A549 (cell line): ENCODE results near the gene GATA2. TPM values are rescaled to one million over a fixed set of nuclear protein-coding genes. Genes with fewer than 3 reads are reported as not detected.

ENCODE experiments used
- ATAC-seq, 2 experiments: fragments of 200-7000 bp in 1 of 2; fragments of >200 bp in 1 of 2; cut with Nextera tagmentation in 1 of 2; cut with Tn5 transposase in 1 of 2; 3 replicates each; pipeline versions ENCODE4 v1.8.0 to v1.9.1; 2018 to 2020; ENCODE audit warnings: mild to moderate bottlenecking in 1 of 2, moderate library complexity in 1 of 2
- CTCF ChIA-PET: fragments of 300-600 bp; sonication (Branson Sonifier 250); formaldehyde crosslinking; extraction: SDS; loops from one replicate; lab custom pipeline; 2021; ENCODE audit warnings: antibody characterized with exemption, inconsistent platforms; lab: Yijun Ruan, JAX
- POLR2A ChIA-PET: fragments of 350-600 bp; formaldehyde crosslinking; extraction: SDS; loops from one replicate; lab custom pipeline; 2021; ENCODE audit warnings: antibody characterized with exemption, inconsistent platforms; lab: Yijun Ruan, JAX
- DNase-seq, 2 experiments: peaks; one replicate each; pipeline versions ENCODE4 v3.0.0 to v3.0.0-alpha.2; 2011 to 2016; ENCODE audit warnings: low read depth in 1 of 2, low spot score in 1 of 2
- FAIRE-seq: peaks from 2 replicates; lab custom pipeline; 2011; peaks lifted over from hg19 to GRCh38; lab: Jason Lieb, UNC
- H3K27ac ChIP-seq, 2 experiments: fragments of >200 bp; sonication (Bioruptor Twin); formaldehyde crosslinking; 3 replicates each; pipeline ENCODE4 v1.5.1; 2016 to 2017
- H3K4me1 ChIP-seq: fragments of >200 bp; sonication (Bioruptor Twin); formaldehyde crosslinking; 3 replicates; pipeline ENCODE4 v1.6.1; 2016
- H3K4me2 ChIP-seq: fragments of >200 bp; sonication (Bioruptor Twin); formaldehyde crosslinking; 3 replicates; pipeline ENCODE4 v1.6.1; 2016
- H3K4me3 ChIP-seq: fragments of >200 bp; sonication (Bioruptor Twin); formaldehyde crosslinking; 3 replicates; pipeline ENCODE4 v1.5.1; 2016
- H3K9me3 ChIP-seq: fragments of >200 bp; sonication (Bioruptor Twin); formaldehyde crosslinking; 3 replicates; pipeline ENCODE4 v1.6.1; 2016
- BHLHE40 ChIP-seq: IDR thresholded peaks from 2 replicates; pipeline ENCODE4 v1.6.1; 2012; ENCODE audit warnings: low read depth, low read length, inconsistent platforms
- CBX8 ChIP-seq: fragments of 200-600 bp; sonication (generic); IDR thresholded peaks from 2 replicates; pipeline ENCODE4 v1.6.1; 2016
- FOSB ChIP-seq: fragments of 250-450 bp; sonication (Bioruptor Pico); IDR thresholded peaks from 2 replicates; pipeline ENCODE4 v1.5.0; 2020; ENCODE audit warnings: mild to moderate bottlenecking, moderate library complexity
- FOSL2 ChIP-seq, 2 experiments: fragments of 450-650 bp in 1 of 2; fragments of >200 bp in 1 of 2; sonication (Bioruptor Twin) in 1 of 2; formaldehyde crosslinking; IDR thresholded peaks; 2 replicates each; pipeline versions ENCODE4 v1.5.0 to v1.6.1; 2016 to 2020; ENCODE audit warnings: mild to moderate bottlenecking in 1 of 2, moderate library complexity in 1 of 2
- FOXS1 ChIP-seq: fragments of 250-450 bp; sonication (Bioruptor Pico); IDR thresholded peaks from 2 replicates; pipeline ENCODE4 v1.5.0; 2020; ENCODE audit warnings: mild to moderate bottlenecking, moderate library complexity
- HEYL ChIP-seq: fragments of 250-450 bp; sonication (Bioruptor Pico); IDR thresholded peaks from 2 replicates; pipeline ENCODE4 v1.8.0; 2021; ENCODE audit warnings: mild to moderate bottlenecking, moderate library complexity
- MAX ChIP-seq: IDR thresholded peaks from 2 replicates; pipeline ENCODE4 v1.6.1; 2012
- NR3C1 ChIP-seq: fragments of >200 bp; sonication (Bioruptor Twin); formaldehyde crosslinking; IDR thresholded peaks from 3 replicates; pipeline ENCODE4 v1.6.1; 2017
- PHF8 ChIP-seq: fragments of 200-600 bp; sonication (generic); IDR thresholded peaks from 2 replicates; pipeline ENCODE4 v1.6.1; 2016; ENCODE audit warnings: low read depth, mild to moderate bottlenecking, antibody characterized with exemption, moderate library complexity, borderline replicate concordance
- POLR2A ChIP-seq: IDR thresholded peaks from 2 replicates; pipeline ENCODE4 v1.6.1; 2012; ENCODE audit warnings: mild to moderate bottlenecking, low read length
- RCOR1 ChIP-seq: fragments of 150-350 bp; IDR thresholded peaks from 2 replicates; pipeline ENCODE4 v1.6.1; 2014; ENCODE audit warnings: antibody characterized with exemption, low read length, low read depth
- RFX5 ChIP-seq: fragments of 450-650 bp; IDR thresholded peaks from 2 replicates; pipeline ENCODE4 v1.7.1; 2014; ENCODE audit warnings: antibody characterized with exemption, mild to moderate bottlenecking, moderate library complexity
- ZFP36 ChIP-seq: fragments of 450-650 bp; IDR thresholded peaks from 2 replicates; pipeline ENCODE4 v1.6.1; 2014; ENCODE audit warnings: borderline replicate concordance; ENCODE audit not compliant: partially characterized antibody
- WGBS: methylation state at CpG from one replicate; pipeline ENCODE4 v1.1.6; 2017; ENCODE audit errors: missing lambda C conversion rate; 5-methylcytosine and 5-hydroxymethylcytosine counted together
- polyA plus RNA-seq, 4 experiments: library from polyadenylated mRNA; depleted of rRNA in 3 of 4; stranded (reverse); fragments of >200 nt; fragmentation: RNase III in 1 of 4; extraction: RNeasy Plus Mini Kit Qiagen cat#74134 plus additional on column Dnase treatment in 1 of 4; gene quantifications; 2 replicates in 3 of 4; 3 replicates in 1 of 4; pipeline ENCODE4 v1.2.3, GENCODE V29; 2011 to 2017
- TF ChIP-seq, protein P1 (sequence below): fragments of 200-600 bp; sonication (generic); IDR thresholded peaks from 2 replicates; pipeline ENCODE4 v1.6.1; 2016; ENCODE audit warnings: antibody characterized with exemption, mild to moderate bottlenecking, moderate library complexity
- TF ChIP-seq, protein P2 (sequence below): fragments of 250-450 bp; sonication (Bioruptor Pico); IDR thresholded peaks from 2 replicates; pipeline ENCODE4 v1.5.0; 2020; ENCODE audit warnings: low read depth, mild to moderate bottlenecking, moderate library complexity
- TF ChIP-seq, protein P3 (sequence below): fragments of >200 bp; sonication (Bioruptor Twin); formaldehyde crosslinking; IDR thresholded peaks from 3 replicates; pipeline ENCODE4 v1.6.1; 2016

Gene GATA2
- polyA plus RNA-seq, 2 of the 4 experiments (the other 2 are of a cell fraction): 0.68 to 4.9 TPM

GRCh38 chr3:128461731-128462130 lies 31.3 kb downstream of the GATA2 start:
- DNase-seq (no peak), FAIRE-seq (no peak), ATAC-seq (peak in 1 of 2 experiments; percentile 50; a peak in 3 of 6 replicates)
- Histone ChIP-seq H3K4me3 (no peak overlapping the region), H3K4me1 (no peaks in the 10 kb centered on the region), H3K27ac (no peak overlapping the region), H3K4me2 (no peak overlapping the region), H3K9me3 (no peaks in the 10 kb centered on the region)
- TF ChIP-seq RFX5: no peak
- TF ChIP-seq RCOR1: no peak
- no peak for TF ChIP-seq ZFP36
- TF ChIP-seq FOSL2 (IDR thresholded peaks at IDR 0.05): no peak
- TF ChIP-seq FOSL2 (CRISPR knock-in tag; IDR thresholded peaks at IDR 0.05): no peak
- TF ChIP-seq, protein P1, sequence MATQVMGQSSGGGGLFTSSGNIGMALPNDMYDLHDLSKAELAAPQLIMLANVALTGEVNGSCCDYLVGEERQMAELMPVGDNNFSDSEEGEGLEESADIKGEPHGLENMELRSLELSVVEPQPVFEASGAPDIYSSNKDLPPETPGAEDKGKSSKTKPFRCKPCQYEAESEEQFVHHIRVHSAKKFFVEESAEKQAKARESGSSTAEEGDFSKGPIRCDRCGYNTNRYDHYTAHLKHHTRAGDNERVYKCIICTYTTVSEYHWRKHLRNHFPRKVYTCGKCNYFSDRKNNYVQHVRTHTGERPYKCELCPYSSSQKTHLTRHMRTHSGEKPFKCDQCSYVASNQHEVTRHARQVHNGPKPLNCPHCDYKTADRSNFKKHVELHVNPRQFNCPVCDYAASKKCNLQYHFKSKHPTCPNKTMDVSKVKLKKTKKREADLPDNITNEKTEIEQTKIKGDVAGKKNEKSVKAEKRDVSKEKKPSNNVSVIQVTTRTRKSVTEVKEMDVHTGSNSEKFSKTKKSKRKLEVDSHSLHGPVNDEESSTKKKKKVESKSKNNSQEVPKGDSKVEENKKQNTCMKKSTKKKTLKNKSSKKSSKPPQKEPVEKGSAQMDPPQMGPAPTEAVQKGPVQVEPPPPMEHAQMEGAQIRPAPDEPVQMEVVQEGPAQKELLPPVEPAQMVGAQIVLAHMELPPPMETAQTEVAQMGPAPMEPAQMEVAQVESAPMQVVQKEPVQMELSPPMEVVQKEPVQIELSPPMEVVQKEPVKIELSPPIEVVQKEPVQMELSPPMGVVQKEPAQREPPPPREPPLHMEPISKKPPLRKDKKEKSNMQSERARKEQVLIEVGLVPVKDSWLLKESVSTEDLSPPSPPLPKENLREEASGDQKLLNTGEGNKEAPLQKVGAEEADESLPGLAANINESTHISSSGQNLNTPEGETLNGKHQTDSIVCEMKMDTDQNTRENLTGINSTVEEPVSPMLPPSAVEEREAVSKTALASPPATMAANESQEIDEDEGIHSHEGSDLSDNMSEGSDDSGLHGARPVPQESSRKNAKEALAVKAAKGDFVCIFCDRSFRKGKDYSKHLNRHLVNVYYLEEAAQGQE: no peak
- TF ChIP-seq BHLHE40: no peak
- no peak for TF ChIP-seq FOXS1
- no peak for TF ChIP-seq HEYL
- CTCF ChIA-PET: interaction anchor here (1.7 kb wide), 1 partner anchor 35 kb away, joined by 4 read pairs; no protein-coding TSS in a partner anchor
- POLR2A ChIA-PET: no interaction called here
- 78% methylated on average over 8 of the region's 12 CpGs for WGBS

DNA sequence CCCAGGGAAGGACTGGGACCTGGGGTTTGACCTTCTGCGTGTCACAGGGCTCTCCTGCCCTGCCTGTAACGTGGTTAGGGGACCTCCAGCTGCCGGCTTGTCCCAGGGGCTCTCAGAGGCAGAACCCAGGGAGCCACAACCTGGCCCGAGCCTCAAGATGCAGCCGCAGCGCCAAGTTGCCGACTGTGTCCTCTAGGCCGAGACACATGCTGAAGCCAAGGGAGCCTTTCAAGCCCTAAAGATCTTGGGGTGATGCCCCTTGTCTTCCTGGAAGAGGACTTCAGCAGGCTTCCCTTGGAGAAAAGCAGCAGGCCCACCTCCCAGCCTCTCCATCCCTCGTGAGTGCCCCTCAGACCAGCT lies 33.6 kb downstream of the GATA2 start:
- WGBS: 37% methylated on average over 2 of the region's 9 CpGs
- H3K27ac ChIP-seq: no peak overlapping the region
- no peak overlapping the region for H3K4me3 ChIP-seq
- TF ChIP-seq FOXS1: no peak
- no peak for TF ChIP-seq POLR2A
- TF ChIP-seq, protein P1: no peak
- TF ChIP-seq NR3C1: no peak
- no peak for TF ChIP-seq CBX8
- no peak for TF ChIP-seq MAX
- TF ChIP-seq, protein P2, sequence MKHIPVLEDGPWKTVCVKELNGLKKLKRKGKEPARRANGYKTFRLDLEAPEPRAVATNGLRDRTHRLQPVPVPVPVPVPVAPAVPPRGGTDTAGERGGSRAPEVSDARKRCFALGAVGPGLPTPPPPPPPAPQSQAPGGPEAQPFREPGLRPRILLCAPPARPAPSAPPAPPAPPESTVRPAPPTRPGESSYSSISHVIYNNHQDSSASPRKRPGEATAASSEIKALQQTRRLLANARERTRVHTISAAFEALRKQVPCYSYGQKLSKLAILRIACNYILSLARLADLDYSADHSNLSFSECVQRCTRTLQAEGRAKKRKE: no peak
- TF ChIP-seq FOSB (CRISPR knock-in tag): no peak
- TF ChIP-seq PHF8: no peak
- TF ChIP-seq, protein P3, sequence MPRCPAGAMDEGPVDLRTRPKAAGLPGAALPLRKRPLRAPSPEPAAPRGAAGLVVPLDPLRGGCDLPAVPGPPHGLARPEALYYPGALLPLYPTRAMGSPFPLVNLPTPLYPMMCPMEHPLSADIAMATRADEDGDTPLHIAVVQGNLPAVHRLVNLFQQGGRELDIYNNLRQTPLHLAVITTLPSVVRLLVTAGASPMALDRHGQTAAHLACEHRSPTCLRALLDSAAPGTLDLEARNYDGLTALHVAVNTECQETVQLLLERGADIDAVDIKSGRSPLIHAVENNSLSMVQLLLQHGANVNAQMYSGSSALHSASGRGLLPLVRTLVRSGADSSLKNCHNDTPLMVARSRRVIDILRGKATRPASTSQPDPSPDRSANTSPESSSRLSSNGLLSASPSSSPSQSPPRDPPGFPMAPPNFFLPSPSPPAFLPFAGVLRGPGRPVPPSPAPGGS: no peak
- FAIRE-seq: no peak
- no peak for DNase-seq
- H3K9me3 ChIP-seq: no peaks in the 10 kb centered on the region
- POLR2A ChIA-PET: no interaction called here
- CTCF ChIA-PET: interaction anchor here (0.9 kb wide), 1 partner anchor 594 kb away, joined by 3 read pairs; no protein-coding TSS in a partner anchor
- ATAC-seq: no peak
- H3K4me2 ChIP-seq: no peak overlapping the region
- H3K4me1 ChIP-seq: no peaks in the 10 kb centered on the region
